ENCODE data around the gene ITGB6.

The ITGB6 gene

GRCh38 chr2:160199683-160200389 lies at the start of gene ITGB6:
ITGB6 (minus strand) TSS chr2:160200272; CDS start chr2:160200063, 209 bp downstream.
- no peaks in the 10 kb centered on the region for H3K36me3 ChIP-seq (ENCODE audit: insufficient read depth, low read length)
- H3K27ac ChIP-seq (ENCODE audit: low read length), result no peak within 1 kb of the TSS
- DNase-seq (no peak), ATAC-seq (ENCODE audit: insufficient read depth, low read depth) (no peak)
- H4K20me1 ChIP-seq (ENCODE audit: insufficient read depth, low read length), result no peaks in the 10 kb centered on the region
- H3K4me1 ChIP-seq (ENCODE audit: insufficient read depth, low read length), result peaks cover 10% of the 10 kb centered on the region
- no peak within 1 kb of the TSS for H3K4me2 ChIP-seq (ENCODE audit: insufficient read depth, low read length)
- H3K79me2 ChIP-seq (ENCODE audit: insufficient read depth, low read length), result no peaks in the 10 kb centered on the region
- no peaks in the 10 kb centered on the region for H3K27me3 ChIP-seq (ENCODE audit: insufficient read depth, low read length, poor library complexity)
- H3K9ac ChIP-seq (ENCODE audit: low read depth, low read length), result no peak within 1 kb of the TSS
- H3K9me3 ChIP-seq (ENCODE audit: insufficient read depth, low read length, severe bottlenecking), result no peaks in the 10 kb centered on the region
- H3K4me3 ChIP-seq (ENCODE audit: low read depth in 1 of 2, low read length in 2 of 2), result no peak within 1 kb of the TSS
- TF ChIP-seq EZH2 (IDR thresholded peaks at IDR 0.05; ENCODE audit: borderline replicate concordance, low read depth, low read length, severe bottlenecking) (no peak), CTCF (IDR thresholded peaks at IDR 0.05; ENCODE audit: borderline replicate concordance, extremely low read depth, low read length, poor library complexity, severe bottlenecking) (no peak)
- no peak within 1 kb of the TSS for H2AFZ ChIP-seq (ENCODE audit: low read depth, low read length)

- DNase-seq (no peak), ATAC-seq (ENCODE audit: insufficient read depth, low read depth) (no peak)
- Histone ChIP-seq H3K27ac (ENCODE audit: low read length) (no peak overlapping the region), H3K9ac (ENCODE audit: low read depth, low read length) (no peak overlapping the region), H3K36me3 (ENCODE audit: insufficient read depth, low read length) (no peaks in the 10 kb centered on the region), H4K20me1 (ENCODE audit: insufficient read depth, low read length) (no peaks in the 10 kb centered on the region), H3K79me2 (ENCODE audit: insufficient read depth, low read length) (no peaks in the 10 kb centered on the region), H3K4me2 (ENCODE audit: insufficient read depth, low read length) (no peak overlapping the region), H3K9me3 (ENCODE audit: insufficient read depth, low read length, severe bottlenecking) (no peaks in the 10 kb centered on the region), H2AFZ (ENCODE audit: low read depth, low read length) (no peak overlapping the region), H3K4me1 (ENCODE audit: insufficient read depth, low read length) (no peaks in the 10 kb centered on the region), H3K4me3 (ENCODE audit: low read depth in 1 of 2, low read length in 2 of 2) (no peak overlapping the region), H3K27me3 (ENCODE audit: insufficient read depth, low read length, poor library complexity) (no peaks in the 10 kb centered on the region)
- TF ChIP-seq EZH2 (IDR thresholded peaks at IDR 0.05; ENCODE audit: borderline replicate concordance, low read depth, low read length, severe bottlenecking), result no peak
- no peak for TF ChIP-seq CTCF (IDR thresholded peaks at IDR 0.05; ENCODE audit: borderline replicate concordance, extremely low read depth, low read length, poor library complexity, severe bottlenecking)
These were observed 47.4 kb upstream of the ITGB6 start for GRCh38 chr2:160247296-160248035.

- Histone ChIP-seq H3K9me3 (ENCODE audit: insufficient read depth, low read length, severe bottlenecking) (no peaks in the 10 kb centered on the region), H3K4me3 (ENCODE audit: low read depth in 1 of 2, low read length in 2 of 2) (no peak overlapping the region), H3K4me1 (ENCODE audit: insufficient read depth, low read length) (no peaks in the 10 kb centered on the region), H3K27ac (ENCODE audit: low read length) (no peak overlapping the region), H3K36me3 (ENCODE audit: insufficient read depth, low read length) (no peaks in the 10 kb centered on the region), H3K4me2 (ENCODE audit: insufficient read depth, low read length) (no peak overlapping the region), H2AFZ (ENCODE audit: low read depth, low read length) (no peak overlapping the region), H3K9ac (ENCODE audit: low read depth, low read length) (no peak overlapping the region), H3K79me2 (ENCODE audit: insufficient read depth, low read length) (no peaks in the 10 kb centered on the region), H3K27me3 (ENCODE audit: insufficient read depth, low read length, poor library complexity) (no peaks in the 10 kb centered on the region), H4K20me1 (ENCODE audit: insufficient read depth, low read length) (no peaks in the 10 kb centered on the region)
- ATAC-seq (ENCODE audit: insufficient read depth, low read depth), result no peak
- TF ChIP-seq EZH2 (IDR thresholded peaks at IDR 0.05; ENCODE audit: borderline replicate concordance, low read depth, low read length, severe bottlenecking), result no peak
- no peak for TF ChIP-seq CTCF (IDR thresholded peaks at IDR 0.05; ENCODE audit: borderline replicate concordance, extremely low read depth, low read length, poor library complexity, severe bottlenecking)
- DNase-seq, result no peak
These were observed 46.3 kb upstream of the ITGB6 start for GRCh38 chr2:160246356-160246755.
